D721Med (cell line): ENCODE measurements around the gene RARB.

Experiments
- DNase-seq: peaks from one replicate; pipeline ENCODE4 v3.0.0; 2011; ENCODE audit warnings: low spot score; ENCODE audit not compliant: insufficient read length
- FAIRE-seq: peaks from 2 replicates; lab custom pipeline; 2011; peaks lifted over from hg19 to GRCh38; lab: Jason Lieb, UNC
- TF ChIP-seq, protein P1 (sequence below): IDR thresholded peaks from 2 replicates; pipeline ENCODE4 v1.5.1; 2012; ENCODE audit warnings: mild to moderate bottlenecking, control low read depth; ENCODE audit not compliant: insufficient read depth; ENCODE audit errors: missing control alignments

RARB gene

DNA sequence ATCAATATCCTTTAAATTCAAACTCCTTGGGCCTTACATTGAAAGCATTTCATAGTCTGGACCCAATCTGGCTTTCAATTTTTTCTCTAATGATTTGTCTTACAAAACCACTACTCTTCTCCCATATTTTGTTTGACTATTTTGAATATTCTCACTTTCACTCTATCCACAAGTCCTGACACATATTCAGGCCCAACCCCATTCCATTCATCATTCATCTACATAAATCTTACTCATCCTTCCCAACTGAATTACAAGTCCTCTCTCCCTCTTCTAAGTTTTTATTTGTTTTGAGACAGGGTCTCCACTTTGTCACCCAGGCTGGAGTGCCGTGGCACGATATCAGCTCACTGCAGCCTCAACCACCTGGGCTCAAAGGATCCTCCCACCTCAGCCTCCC lies 193.0 kb downstream of the RARB start:
- FAIRE-seq: no peak

DNA sequence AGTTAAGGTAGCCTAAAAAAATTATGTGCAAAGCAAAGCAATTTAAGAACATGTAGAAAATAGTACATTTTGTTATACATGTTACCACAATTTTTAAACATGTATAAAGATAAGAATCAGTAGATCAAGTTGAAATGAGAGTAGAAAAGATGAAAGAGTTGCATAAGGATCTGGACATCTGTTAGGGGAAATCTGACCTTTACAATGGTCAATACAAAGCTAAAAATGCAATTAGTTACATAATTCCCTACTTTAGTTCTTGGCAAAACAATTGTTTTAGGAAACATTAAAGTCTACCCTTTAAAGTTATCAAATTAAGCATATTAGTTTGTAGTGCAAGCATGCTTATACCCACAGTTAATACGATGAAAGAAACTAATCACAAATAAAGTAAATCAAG lies 203.9 kb downstream of the RARB start:
- FAIRE-seq: no peak
- no peak for DNase-seq
- TF ChIP-seq, protein P1, sequence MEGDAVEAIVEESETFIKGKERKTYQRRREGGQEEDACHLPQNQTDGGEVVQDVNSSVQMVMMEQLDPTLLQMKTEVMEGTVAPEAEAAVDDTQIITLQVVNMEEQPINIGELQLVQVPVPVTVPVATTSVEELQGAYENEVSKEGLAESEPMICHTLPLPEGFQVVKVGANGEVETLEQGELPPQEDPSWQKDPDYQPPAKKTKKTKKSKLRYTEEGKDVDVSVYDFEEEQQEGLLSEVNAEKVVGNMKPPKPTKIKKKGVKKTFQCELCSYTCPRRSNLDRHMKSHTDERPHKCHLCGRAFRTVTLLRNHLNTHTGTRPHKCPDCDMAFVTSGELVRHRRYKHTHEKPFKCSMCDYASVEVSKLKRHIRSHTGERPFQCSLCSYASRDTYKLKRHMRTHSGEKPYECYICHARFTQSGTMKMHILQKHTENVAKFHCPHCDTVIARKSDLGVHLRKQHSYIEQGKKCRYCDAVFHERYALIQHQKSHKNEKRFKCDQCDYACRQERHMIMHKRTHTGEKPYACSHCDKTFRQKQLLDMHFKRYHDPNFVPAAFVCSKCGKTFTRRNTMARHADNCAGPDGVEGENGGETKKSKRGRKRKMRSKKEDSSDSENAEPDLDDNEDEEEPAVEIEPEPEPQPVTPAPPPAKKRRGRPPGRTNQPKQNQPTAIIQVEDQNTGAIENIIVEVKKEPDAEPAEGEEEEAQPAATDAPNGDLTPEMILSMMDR: no peak

More for the DNA sequence above, 193.0 kb downstream of the RARB start:
- TF ChIP-seq, protein P1: no peak
- no peak for DNase-seq

- no peak for FAIRE-seq
- TF ChIP-seq, protein P1: no peak
- no peak for DNase-seq
Measured at GRCh38 chr3:25633919-25634318, 205.9 kb downstream of the RARB start.

GRCh38 chr3:25635038-25635437 lies 207.0 kb downstream of the RARB start:
- no peak for FAIRE-seq
- TF ChIP-seq, protein P1: no peak
- no peak for DNase-seq
